Lower leg skin (tissue), 3 donors: Measurements from ENCODE around the gene SLC49A3.

Experiments
- CTCF ChIP-seq, 3 donors: fragments of 450-650 bp; IDR thresholded peaks; one replicate each; pipeline ENCODE4 v1.5.1; 2016; ENCODE audit warnings: antibody characterized with exemption in 3 of 3, mild to moderate bottlenecking in 3 of 3, moderate library complexity in 2 of 3
- POLR2A ChIP-seq, 2 donors: fragments of 450-650 bp; IDR thresholded peaks; one replicate each; pipeline ENCODE4 v1.6.1; 2016 to 2017; ENCODE audit warnings: antibody characterized with exemption in 2 of 2, mild to moderate bottlenecking in 1 of 2, moderate library complexity in 1 of 2

GRCh38 chr4:661231-661630, 27.7 kb downstream of the SLC49A3 start:
- TF ChIP-seq CTCF (IDR thresholded peaks at IDR 0.05): no peak
- no peak for TF ChIP-seq POLR2A (IDR thresholded peaks at IDR 0.05)
